Stimulated activated naive CD4-positive, alpha-beta T cell treated with Interleukin-2 at 50 U/mL for 16 hours (primary cell): ENCODE results near the gene DCAF8L2.
"Not testable (repeated sequence)": the region's sequence is repeated elsewhere in the genome, so short reads cannot be mapped to it uniquely, and the experiment has no call there.

ENCODE experiments used
- DNase-seq: peaks from one replicate; lab custom pipeline; 2025; lab: John Stamatoyannopoulos, UW

DCAF8L2 gene

GRCh38 chrX:27590044-27590443 is at the start of gene DCAF8L2:
Gene DCAF8L2, plus strand, starts transcription at chrX:27590344. Its CDS starts 156,552 bp downstream, at chrX:27746896.
- no peak for DNase-seq

- not testable (repeated sequence) for DNase-seq
These were observed 49.0 kb upstream of the DCAF8L2 start for GRCh38 chrX:27541161-27541560.

GRCh38 chrX:27548624-27549023 is 41.5 kb upstream of the DCAF8L2 start:
- DNase-seq = no peak

GRCh38 chrX:27549688-27550087 is 40.5 kb upstream of the DCAF8L2 start:
- no peak for DNase-seq

GRCh38 chrX:27555514-27555913 is 34.6 kb upstream of the DCAF8L2 start:
- no peak for DNase-seq

GRCh38 chrX:27565992-27566391 is 24.2 kb upstream of the DCAF8L2 start:
- no peak for DNase-seq

GRCh38 chrX:27571164-27571563 is 19.0 kb upstream of the DCAF8L2 start:
- no peak for DNase-seq

- DNase-seq = no peak
These were observed 14.6 kb upstream of the DCAF8L2 start for GRCh38 chrX:27575565-27575964.

GRCh38 chrX:27583976-27584375 is 6.2 kb upstream of the DCAF8L2 start:
- DNase-seq = no peak

GRCh38 chrX:27591938-27592337 is 1.8 kb downstream of the DCAF8L2 start:
- DNase-seq = no peak

- no peak for DNase-seq
These were observed 7.4 kb downstream of the DCAF8L2 start for GRCh38 chrX:27597508-27597907.

- DNase-seq = no peak
These were observed 8.2 kb downstream of the DCAF8L2 start for GRCh38 chrX:27598312-27598711.

- DNase-seq = no peak
These were observed 9.8 kb downstream of the DCAF8L2 start for GRCh38 chrX:27599928-27600327.

- no peak for DNase-seq
These were observed 10.5 kb downstream of the DCAF8L2 start for GRCh38 chrX:27600686-27601085.

- no peak for DNase-seq
These were observed 18.5 kb downstream of the DCAF8L2 start for GRCh38 chrX:27608671-27609070.

GRCh38 chrX:27619459-27619858 is 29.3 kb downstream of the DCAF8L2 start:
- DNase-seq = no peak

GRCh38 chrX:27619975-27620374 is 29.8 kb downstream of the DCAF8L2 start:
- DNase-seq = no peak

GRCh38 chrX:27622883-27623282 is 32.7 kb downstream of the DCAF8L2 start:
- no peak for DNase-seq

- no peak for DNase-seq
These were observed 35.9 kb downstream of the DCAF8L2 start for GRCh38 chrX:27626066-27626465.

- DNase-seq = no peak
These were observed 43.2 kb downstream of the DCAF8L2 start for GRCh38 chrX:27633328-27633727.

GRCh38 chrX:27656581-27656980 is 66.4 kb downstream of the DCAF8L2 start:
- DNase-seq = no peak

GRCh38 chrX:27660878-27661277 is 70.7 kb downstream of the DCAF8L2 start:
- no peak for DNase-seq

- no peak for DNase-seq
These were observed 81.1 kb downstream of the DCAF8L2 start for GRCh38 chrX:27671234-27671633.

GRCh38 chrX:27674491-27674890 is 84.3 kb downstream of the DCAF8L2 start:
- DNase-seq = no peak

GRCh38 chrX:27675493-27675892 is 85.3 kb downstream of the DCAF8L2 start:
- no peak for DNase-seq
